GM12872 (cell line): Measurements from ENCODE around the gene AGPAT1.

ENCODE experiments used
- CTCF ChIP-seq: IDR thresholded peaks from 3 replicates; pipeline ENCODE4 v1.5.1; 2011; ENCODE audit warnings: low read depth, mild to moderate bottlenecking, low read length, moderate library complexity; ENCODE audit not compliant: insufficient read depth

The AGPAT1 gene

GRCh38 chr6:32208996-32209395 is 33.1 kb upstream of the AGPAT1 start:
- TF ChIP-seq CTCF, result no peak

DNA sequence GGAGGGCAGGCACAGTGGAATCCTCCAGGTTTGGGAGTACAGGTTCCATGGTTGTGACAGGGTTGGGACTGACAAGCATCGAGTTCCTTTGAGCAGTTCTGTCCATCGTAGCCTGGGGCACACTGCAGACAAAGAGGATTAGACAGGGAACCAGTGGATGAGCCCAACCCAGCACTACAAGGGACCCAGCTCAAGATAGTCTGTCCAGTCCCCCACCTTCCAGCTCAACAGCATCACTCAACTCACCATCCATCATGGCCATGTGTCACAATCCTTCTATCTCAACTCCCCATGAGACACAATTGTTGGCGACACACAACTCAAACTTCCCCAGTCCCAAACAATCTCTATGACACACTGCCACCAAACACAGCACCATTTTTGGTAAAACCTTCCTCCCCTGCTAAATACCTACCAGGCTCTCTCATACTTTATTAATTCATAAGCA is 28.4 kb upstream of the AGPAT1 start:
- no peak for TF ChIP-seq CTCF

GRCh38 chr6:32203426-32204267 is 27.8 kb upstream of the AGPAT1 start:
- no peak for TF ChIP-seq CTCF

- no peak for TF ChIP-seq CTCF
Measured at GRCh38 chr6:32202186-32202585, 26.3 kb upstream of the AGPAT1 start.

DNA sequence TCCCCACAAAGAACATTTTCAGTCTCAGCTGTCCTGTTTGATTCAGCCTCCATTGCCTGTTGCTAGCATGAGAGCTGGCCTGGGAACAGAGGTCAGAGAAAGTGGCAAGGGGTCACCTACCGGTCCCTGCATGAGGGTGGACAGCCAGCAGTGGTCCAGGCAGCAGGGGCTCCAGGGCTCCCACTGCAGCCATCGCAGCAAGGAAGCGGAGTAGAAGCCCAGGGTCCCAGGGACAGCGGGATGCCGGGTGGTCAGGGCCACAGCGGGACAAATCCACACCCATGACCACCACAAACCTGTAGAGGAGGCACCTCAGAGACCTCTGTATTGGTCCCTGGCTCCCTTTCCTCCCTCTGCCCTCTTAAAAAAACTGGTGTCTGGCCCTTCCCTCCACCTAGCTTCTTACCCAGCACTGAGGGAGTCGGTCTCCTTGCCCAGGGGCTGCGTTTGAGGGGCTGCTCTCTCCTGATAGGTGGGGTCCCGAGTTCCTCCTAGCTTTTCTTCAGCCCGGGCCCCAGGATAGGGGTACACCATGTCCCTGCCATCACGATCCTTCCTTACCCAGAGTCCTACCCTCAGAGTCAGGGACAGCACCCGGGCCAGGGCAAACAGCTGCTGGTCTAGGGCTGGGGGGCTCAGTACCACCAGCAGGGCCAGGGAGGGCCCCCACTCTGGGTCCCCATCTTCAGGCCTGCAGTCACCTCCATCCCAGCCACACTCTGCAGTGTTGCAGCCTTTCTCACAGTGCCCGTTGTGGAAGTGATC is 25.0 kb upstream of the AGPAT1 start:
- TF ChIP-seq CTCF, result no peak

DNA sequence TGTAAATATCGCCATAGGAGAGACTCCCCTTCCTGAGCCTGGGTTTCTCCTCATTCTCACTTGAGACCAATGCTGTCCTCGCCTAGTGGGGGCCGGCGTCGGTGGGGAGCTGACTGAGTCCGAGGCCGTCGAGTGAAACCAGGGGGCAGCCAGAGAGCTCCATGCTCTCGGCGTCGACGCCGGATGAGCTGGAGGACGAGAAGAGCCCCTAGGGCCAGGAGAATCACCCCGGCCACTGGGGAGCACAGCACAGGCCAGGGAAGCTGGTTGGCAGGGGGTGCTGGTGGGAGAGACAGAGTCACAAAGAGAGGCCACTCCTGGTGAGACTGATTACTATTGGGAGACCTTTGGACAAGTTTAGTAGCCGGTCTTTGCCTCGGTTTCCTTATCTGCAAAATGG is 23.0 kb upstream of the AGPAT1 start:
- no peak for TF ChIP-seq CTCF

GRCh38 chr6:32198345-32198696 is 22.4 kb upstream of the AGPAT1 start:
- TF ChIP-seq CTCF, result no peak
